Measurements from ENCODE around the gene SLCO2B1.

SLCO2B1 gene

GRCh38 chr11:75239531-75240290 is 88.8 kb downstream of the SLCO2B1 start:
- TF ChIP-seq CTCF (conservative IDR thresholded peaks at IDR 0.05; ENCODE audit: low read depth, low read length) = no peak
- no peak overlapping the region for H3K4me3 ChIP-seq (ENCODE audit: low read depth, low read length)
- DNase-seq (ENCODE audit: low read depth) = no peak

DNA sequence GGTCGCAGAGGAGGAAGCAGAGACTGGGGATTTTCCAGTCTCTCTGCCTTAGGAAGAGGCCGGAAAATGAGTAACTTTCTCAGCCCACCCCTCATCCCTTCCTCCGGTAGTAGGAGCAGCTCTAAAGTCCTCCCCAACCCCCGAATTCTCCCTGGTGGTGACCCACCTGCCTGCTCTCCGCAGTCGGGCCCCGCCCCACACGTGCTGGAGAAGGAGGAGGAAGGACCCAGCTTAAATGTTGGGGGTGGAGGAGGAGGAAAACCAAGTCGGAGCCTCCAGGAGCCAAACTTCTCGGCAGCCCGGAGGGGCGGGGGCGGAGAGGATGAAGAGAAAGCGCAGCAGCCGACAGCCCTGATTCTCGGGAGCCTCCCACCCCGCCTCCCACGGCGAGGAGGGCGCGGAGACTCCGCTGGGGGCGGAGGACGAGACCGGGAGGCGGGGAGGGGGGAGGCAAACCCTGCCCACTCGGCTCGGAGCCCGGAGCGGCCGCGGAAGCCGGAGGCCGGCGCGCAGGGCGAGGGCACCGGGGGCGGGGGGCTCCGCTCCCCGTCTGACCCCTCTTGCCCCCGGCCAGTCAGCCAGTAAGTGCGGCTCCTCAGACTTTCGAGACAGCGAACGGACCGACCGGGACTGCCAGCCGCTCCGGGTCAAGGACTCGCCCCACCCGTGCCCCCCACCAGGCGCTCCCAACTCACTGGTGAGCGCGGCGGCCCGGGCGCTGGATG is 89.6 kb downstream of the SLCO2B1 start, which contains the start of gene TPBGL:
Gene TPBGL, plus strand, starts transcription at position 464 of the 725 bp plus-strand sequence. CDS start 276 bp downstream, outside the sequence.
- peak; percentile 21 for DNase-seq (ENCODE audit: low read depth)
- peak within 1 kb of the TSS; percentile 39 for H3K4me3 ChIP-seq (ENCODE audit: low read depth, low read length)
- no peak for TF ChIP-seq CTCF (conservative IDR thresholded peaks at IDR 0.05; ENCODE audit: low read depth, low read length)

DNA sequence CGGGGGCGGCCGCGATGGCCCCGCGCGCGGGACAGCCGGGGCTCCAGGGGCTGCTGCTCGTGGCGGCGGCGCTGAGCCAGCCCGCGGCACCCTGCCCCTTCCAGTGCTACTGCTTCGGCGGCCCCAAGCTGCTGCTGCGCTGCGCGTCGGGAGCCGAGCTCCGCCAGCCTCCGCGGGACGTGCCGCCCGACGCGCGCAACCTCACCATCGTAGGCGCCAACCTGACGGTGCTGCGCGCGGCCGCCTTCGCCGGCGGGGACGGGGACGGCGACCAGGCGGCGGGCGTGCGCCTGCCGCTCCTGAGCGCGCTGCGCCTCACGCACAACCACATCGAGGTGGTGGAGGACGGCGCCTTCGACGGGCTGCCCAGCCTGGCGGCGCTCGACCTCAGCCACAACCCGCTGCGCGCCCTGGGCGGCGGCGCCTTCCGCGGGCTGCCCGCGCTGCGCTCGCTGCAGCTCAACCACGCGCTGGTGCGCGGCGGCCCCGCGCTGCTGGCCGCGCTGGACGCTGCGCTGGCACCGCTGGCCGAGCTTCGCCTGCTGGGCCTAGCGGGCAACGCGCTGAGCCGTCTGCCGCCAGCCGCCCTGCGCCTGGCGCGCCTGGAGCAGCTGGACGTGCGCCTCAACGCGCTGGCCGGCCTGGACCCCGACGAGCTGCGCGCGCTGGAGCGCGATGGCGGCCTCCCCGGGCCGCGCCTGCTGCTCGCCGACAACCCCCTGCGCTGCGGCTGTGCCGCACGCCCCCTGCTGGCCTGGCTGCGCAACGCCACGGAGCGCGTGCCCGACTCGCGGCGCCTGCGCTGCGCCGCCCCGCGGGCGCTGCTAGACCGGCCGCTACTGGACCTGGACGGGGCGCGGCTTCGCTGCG is 90.4 kb downstream of the SLCO2B1 start:
- DNase-seq (ENCODE audit: low read depth) = peak; percentile 88
- H3K4me3 ChIP-seq (ENCODE audit: low read depth, low read length) = peak overlapping the region; percentile 60
- TF ChIP-seq CTCF (conservative IDR thresholded peaks at IDR 0.05; ENCODE audit: low read depth, low read length) = peak; percentile 55

- no peak for DNase-seq (ENCODE audit: low read depth)
- H3K4me3 ChIP-seq (ENCODE audit: low read depth, low read length) = peak overlapping the region; percentile 60
- TF ChIP-seq CTCF (conservative IDR thresholded peaks at IDR 0.05; ENCODE audit: low read depth, low read length) = no peak
Measured at GRCh38 chr11:75241906-75242644, 91.2 kb downstream of the SLCO2B1 start.

GRCh38 chr11:75242722-75243600 is 92.1 kb downstream of the SLCO2B1 start:
- no peak for TF ChIP-seq CTCF (conservative IDR thresholded peaks at IDR 0.05; ENCODE audit: low read depth, low read length)
- no peak overlapping the region for H3K4me3 ChIP-seq (ENCODE audit: low read depth, low read length)
- no peak for DNase-seq (ENCODE audit: low read depth)

Measured in choroid plexus epithelial cell (primary cell).